Activated T-cell treated with anti-CD3 and anti-CD28 coated beads for 4 hours (primary cell): ENCODE measurements around the gene KIAA1958.
"Not testable (repeated sequence)": the region's sequence is repeated elsewhere in the genome, so short reads cannot be mapped to it uniquely, and the experiment has no call there.

Experiments
- DNase-seq: peaks from one replicate; pipeline ENCODE4 v3.0.0-alpha.2; 2020

KIAA1958 gene

DNA sequence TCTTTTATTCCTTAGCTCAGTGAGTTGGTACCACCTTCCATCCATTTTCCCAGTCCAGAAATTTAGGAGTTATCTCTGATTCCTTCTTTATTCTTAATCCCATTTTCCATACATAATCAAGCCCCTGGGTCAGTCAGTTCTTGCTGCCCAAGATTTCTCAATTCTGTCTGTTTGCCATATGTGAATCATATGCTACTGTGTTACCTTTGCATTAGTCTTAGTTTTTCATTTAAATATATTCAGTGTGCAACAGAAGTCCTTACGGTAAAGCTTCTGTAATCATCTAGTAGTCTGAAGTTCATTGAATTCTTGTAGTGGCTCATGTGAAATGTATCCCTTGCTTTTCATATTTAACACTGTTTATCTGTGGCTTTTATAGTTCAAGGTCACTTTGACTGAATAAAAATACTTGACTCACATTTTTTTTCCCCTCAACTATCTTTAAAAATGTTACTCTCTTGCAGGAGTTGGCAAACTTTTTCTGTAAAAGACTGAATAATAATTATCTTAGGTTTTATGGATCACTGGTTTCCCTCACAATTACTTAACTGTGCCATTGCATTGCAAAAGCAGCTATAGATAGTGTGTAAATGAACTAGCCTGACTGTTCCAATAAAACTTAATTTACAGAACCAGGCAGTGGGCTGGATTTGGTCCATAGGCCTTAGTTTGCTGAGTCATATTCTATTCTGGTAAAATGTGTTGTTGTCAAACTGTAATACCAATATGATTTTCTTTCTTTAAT lies 6.9 kb downstream of the KIAA1958 start:
- no peak for DNase-seq

DNA sequence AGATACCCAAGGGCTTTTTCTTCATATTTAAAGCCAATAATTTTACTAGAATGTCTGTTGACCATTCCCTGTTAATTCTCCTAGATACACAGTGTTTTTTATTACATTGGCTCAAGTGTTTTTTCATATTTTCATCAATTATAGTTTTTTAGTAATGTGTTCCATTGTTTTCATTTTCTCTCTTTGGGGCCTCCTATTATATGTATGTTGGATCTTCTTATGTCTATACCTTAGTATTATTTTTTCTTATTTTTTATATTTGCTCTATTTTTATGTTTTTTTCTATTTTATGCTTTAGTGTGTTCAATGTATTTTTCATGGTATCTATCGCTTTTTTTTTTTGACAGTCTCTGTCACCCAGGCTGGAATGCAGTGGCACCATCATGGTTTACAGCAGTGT lies 7.5 kb downstream of the KIAA1958 start:
- no peak for DNase-seq

DNA sequence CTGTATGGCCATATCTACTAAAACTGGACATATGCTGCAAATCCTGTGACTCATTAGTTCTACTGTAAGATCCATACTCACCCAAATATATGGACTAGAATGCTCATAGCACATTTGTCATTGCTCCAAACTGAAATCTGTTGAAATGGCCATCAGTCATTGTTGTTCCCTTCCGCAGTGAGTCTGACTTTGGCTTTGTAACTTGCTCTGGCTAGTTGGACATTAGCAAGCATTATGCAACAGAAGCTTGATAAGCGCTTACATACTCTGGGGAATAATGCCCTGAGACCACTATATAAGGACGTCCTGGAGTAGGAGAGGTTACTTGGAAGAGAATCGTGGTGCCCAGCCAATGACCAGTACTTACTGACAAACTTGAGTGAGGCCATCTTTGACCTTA lies 9.0 kb downstream of the KIAA1958 start:
- DNase-seq = no peak

DNA sequence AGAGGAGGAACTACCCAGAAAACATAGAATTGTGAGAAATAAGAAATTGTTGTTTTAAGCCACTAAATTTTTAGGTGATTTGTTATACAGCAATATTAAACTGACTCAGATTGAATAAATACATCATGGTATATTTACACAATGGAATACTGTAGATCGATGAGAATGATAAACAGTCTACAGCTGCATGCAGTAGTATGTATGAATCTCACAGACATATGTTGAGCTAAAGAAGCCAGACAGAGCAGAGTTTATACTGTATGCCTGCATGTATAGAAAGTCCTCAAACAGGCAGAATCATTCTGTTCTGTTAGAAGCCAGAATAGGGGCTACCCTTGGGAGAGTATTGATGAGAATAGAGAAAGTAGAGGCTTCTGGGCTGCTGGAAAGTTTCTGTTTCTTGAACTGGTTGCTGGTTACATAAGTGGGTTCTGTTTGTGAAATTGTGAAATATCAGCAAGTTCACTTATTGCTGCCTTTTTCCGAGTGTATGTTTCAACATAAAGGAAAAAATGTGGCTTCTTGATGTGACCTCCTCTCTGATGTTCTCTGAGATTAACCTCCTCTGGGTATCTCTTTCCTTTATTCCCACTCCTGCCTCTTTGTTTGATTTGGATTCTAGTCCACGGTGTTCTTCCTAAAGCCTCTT lies 9.6 kb downstream of the KIAA1958 start:
- DNase-seq = no peak

DNA sequence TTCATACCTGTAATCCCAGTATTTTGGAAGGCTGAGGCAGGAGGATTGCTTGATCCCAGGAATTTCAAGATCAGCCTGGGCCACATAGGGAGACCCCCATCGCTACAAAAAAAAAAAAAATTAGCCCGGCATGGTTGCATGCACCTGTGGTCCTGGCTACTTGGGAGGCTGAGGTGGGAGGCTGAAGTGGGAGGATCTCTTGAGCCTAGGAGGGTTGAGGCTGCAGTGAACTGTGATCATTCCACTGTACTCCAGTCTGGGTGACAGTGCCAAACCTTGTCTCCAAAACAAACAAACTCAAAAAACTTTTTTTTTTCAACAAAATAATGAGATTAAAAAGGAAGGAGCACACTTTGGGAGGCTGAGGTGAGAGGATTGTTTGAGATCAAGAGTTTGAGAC lies 14.2 kb downstream of the KIAA1958 start:
- DNase-seq = no peak

DNA sequence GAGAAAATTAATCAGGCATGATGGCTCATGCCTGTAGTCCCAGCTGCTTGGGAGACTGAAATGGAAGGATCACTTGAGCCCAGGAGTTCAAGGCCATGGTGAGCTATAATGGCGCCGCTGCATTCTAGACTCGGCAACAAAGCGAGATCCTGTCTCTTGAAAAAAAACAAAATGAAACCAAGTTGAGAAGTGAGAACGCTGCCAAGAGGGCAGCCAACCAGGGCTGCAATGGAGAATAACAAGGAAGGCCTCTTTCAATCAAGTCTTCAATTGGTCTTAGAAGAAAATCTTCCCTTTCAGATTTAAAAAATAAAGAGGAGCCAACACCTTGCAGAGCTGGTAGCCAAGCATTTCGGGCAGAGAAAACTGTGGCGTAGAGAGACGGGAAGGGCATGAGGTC lies 14.7 kb downstream of the KIAA1958 start:
- no peak for DNase-seq

DNA sequence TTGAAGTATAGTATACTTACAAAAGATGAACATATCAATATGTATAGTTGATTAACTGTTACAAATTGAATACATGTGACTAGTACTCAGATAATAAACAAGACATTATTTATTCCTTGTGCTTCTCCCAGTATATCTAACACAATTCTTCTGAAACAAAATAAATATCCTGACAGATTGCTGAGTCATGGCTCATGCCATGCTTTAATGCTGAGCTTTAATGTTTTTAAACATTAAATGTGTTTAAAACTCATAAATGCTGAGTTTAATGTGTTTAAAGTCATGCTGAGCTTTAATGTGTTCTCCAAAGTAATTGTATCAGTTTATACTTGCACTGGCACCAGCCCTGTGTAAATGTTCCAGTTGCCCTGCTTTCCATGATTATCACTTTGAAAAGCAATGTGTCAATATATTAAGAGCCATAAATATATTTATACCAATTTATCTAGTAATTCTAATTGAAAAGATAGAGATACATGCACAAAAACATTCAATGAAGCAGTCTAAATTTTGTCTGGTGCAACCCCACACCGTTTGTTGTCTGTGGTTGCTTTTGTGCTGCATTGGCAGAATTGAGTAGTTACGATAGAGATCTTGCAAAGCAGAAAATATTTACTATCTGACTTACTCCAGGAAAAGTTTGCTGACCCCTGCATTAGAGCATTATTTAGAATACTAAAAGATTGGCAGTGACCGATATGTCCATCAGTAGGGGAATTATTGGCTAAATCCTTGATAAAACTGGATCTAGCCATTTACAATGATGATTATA lies 15.7 kb downstream of the KIAA1958 start:
- DNase-seq = no peak

DNA sequence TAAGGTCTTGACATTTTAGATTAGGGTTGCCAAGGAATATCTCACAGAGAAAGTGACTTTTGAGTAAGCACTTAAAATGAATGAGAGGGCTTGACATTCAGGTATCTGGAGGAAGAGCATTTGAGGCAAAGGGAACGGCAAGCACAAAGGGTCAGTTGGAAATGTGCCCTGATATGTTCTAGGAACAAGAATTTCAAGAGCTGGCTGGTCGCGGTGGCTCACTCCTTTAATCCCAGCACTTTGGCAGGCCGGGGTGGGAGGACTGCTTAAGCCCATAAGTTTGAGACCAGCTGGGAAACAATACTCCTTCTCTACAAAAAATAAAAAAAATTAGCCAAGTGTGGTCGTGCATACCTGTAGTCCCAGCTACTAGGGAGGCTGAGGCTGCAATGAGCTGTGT lies 16.5 kb downstream of the KIAA1958 start:
- DNase-seq = no peak

DNA sequence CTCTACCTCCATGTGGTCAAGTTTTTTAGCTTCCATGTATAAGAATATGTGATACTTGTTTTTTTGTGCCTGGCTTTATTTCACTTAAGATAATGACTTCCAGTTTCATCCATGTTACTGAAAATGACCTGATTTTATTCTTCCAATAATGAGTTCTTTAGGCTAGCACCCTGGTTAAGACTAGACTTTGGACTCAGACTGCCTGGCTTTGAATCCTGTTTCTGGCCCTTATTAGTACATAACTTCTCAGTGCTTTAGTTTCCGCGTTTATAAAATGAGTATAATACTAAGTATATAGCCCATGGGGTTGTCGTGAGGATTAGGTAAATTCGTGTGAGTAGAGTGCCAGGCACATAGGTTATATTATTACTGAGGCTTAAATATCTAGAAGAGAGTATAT lies 18.5 kb downstream of the KIAA1958 start:
- DNase-seq = no peak

DNA sequence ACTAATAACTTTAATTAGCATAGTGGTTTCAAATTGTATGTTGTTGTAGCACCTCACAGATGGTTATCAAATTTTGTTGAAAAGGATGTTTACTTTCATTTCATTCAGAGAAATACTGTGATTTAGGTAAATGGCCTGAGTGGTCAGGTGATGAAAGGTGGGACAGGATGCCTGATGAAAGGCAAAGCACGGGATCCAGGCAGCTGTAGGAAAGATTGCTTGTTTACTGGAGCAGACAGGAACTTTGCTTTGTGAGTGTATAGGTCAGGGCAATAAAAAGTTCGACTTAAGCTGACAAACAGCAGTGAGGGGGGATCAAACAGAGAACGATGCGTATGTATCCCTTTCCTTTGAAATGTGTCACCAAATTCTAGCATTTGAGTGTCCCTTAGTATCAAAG lies 19.0 kb downstream of the KIAA1958 start:
- no peak for DNase-seq

DNA sequence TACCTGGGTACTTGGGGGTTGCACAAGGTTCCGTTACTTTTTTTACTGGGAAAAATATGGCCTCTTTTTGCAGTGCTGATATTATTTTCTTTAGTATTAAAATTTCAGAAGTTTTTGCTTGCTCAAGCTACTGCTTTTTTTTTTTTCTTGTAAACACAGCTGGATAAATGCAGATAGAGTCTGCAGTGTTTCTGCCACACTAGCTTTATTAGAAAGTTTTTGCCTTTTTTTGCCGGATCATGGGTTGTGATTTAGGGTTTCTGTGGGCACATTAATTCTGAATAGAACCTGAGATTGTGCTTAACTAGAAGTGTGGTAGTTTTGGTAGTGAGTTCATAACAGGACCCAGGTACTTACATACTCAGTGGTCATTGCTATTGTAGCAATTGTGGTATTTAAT lies 19.9 kb downstream of the KIAA1958 start:
- DNase-seq = no peak

DNA sequence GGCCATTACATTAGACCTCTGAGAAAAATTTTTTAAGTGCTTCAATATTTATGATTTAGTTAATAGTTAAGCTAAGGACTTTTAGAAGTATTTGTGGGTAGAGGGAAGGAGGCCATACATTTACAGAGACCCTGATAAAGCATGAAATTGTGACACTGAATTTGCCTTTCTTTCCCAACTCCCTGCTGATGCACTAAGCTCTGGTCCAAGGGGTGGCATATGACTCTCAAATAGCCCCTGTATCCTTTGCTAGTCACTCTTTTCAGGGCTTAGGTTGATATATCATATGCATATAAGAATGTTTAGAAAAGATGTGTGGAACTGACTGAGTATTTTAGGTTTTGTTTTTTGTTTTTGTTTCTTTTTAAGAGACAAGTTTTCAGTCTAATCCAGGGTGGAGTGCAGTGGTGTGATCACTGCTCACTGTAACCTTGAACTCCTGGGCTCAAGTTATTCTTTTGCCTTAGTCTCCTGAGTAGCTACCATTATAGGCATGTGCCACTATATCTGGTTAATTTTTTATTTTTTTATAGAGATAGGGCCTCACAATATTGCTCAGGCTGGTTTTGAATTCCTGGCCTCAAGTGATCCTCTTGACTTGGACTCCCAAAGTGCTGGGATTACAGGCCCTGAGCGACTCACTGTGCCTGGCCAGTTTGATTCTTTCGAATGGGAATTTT lies 20.5 kb downstream of the KIAA1958 start:
- DNase-seq = no peak

DNA sequence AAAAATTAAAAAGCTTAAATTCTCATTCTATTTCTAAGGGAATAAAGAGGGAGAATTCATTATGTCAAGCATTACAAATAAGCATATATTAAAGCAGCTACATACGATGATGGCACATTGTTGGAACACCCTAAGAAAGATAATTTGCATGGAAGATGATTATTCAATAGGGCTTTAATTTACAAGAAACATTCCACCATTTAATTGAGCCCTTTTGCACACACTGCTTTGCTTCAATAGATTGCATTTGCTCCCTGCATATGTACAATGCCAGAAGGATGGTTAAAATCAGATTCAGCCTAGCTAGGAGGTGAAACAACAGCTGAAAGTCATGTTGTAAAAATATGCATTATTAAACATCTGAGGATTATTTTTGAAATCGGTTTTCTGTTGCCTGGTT lies 21.8 kb downstream of the KIAA1958 start:
- DNase-seq = no peak

DNA sequence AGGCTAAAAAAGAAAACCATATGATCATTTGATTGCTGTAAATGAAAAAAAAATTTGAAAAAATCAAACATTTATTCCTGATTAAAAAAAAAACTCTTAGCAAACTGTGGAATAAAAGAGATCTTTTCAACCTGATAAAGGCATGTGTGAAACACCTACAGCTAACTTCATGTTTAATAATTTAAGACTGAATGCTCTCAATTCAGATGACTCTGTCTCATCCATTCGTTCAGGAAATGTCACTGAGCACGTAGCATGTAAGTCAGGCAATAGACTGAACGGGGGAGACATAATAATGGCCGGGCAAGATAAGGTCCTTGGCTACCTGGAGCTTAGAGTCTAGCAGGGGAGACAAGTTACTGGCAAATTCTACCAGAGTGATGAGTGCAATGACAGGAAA lies 25.8 kb downstream of the KIAA1958 start:
- DNase-seq = not testable (repeated sequence)

DNA sequence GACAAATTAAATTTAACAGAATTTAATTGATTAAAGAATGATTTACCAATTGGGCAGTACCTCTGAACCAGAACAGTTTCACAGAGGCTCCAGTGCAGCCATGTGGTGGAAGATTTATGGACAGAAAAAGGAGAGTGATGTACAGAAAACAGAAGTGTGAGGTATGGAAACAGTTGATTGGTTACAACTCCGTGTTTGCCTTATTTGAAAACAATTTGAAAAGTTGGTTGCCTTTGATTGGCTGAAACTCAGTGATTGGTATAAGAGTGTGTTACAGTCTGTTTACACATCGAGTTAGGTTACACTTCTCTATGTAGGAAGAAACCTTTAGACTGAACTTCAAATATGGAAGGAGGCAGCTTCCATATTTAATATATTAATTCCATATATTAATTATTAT lies 30.1 kb downstream of the KIAA1958 start:
- no peak for DNase-seq

DNA sequence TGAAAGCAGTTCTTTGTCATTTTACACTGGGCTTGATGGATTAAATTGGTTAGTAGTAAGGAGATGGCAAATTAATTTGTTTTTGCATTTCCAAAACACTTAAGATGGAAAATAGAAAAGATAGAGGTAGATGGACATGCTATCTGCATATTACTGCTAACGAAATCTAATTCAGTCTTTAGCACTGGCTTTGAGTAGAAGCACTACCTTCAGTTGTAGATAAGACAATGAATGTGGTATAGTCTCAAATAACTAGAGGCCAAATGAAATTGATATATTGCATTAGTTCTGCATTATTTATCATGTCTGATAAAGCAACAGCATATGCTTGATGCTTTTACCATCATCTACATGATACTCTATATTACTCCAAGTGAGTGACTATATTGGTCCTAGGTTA lies 33.4 kb downstream of the KIAA1958 start:
- no peak for DNase-seq

DNA sequence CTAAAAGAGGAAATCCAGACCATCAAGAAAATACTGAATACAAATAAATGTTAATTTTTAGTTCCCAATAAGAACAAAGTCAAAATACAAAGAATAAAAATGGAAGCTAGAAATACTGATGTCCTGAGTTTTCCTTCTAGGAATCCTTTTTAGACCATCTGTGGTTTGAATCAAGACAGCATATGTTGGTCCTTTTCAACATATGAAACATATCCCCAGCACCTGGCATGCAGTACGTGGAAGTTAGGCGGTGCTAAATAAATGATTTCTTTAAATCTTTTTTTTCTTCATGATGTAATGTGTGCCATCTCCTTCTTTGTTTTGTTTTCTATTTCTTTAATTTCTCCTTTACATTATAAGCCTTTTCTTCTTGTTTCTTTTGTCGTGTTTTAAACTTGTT lies 34.0 kb downstream of the KIAA1958 start:
- DNase-seq = no peak

DNA sequence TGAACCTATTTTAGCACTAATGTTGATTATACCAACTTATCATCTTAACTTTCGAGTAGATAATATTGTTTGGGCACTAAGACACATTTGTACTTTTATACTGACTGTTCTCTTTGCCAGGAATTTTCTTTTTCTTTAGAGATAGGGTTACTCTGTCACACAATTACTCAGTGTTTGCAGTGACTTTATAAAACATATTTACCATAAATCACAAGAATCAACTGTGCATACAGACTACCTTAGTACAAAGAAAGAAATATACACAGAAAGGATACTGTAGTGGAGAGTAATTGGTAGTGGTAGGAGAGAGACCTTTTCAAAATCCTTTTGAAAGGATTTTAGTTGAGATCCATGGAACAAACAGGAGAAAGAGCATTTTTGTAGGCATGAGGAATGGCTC lies 40.3 kb downstream of the KIAA1958 start:
- DNase-seq = no peak

DNA sequence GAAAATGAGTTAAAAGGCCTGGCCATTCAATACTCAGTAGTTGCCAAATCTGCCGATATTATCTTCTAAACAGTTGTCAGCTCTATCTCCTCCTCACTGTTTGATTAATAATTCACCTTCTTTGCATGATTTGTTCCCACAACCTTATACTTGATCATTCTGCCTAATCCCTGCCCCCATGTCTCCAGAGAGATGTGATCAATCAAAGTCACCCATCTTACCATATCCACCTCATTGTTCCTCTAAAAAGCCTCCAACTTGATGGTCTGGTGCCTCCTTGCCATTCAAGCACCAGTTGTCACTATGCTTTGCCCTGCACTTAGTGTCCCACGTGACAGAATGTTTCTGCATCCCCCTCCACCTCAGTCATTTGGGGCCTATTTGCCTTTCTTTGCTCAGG lies 41.3 kb downstream of the KIAA1958 start:
- no peak for DNase-seq

DNA sequence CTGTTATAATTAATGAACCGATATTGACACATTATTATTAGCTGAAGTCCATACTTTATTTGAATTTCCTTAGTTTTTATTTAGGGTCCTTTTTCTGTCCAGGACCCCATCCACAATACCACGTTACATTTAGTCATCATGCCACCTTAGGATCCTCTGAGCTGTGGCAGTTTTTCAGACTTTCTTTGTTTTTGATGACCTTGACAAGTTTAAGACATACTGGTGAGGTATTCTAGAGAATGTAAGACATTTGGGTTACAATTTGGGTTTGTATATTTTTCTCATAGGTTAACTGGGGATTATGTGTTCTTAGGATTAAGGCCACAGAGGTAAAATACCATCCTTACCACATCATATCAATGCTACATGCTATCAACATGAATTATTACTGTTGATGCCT lies 42.7 kb downstream of the KIAA1958 start:
- no peak for DNase-seq

DNA sequence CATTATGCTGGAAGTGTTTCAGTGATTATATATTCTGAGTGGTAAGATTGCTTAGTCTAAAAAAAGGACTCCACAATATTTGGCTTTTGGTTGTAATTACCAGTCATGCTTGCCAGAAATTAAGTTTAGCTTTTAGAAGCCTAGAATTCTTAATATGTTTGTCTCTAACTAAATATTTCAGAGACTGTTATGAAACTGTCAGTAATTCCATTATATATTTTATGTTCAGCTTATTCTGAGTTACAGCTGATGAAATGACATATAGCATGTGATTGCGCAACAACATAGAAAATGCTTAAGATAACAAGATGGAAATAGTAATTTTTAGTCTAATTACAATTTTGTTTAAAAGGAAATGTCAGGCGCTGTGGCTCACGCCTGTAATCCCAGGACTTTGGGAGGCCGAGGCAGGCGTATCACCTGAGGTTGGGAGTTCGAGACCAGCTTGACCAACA lies 44.2 kb downstream of the KIAA1958 start:
- no peak for DNase-seq

DNA sequence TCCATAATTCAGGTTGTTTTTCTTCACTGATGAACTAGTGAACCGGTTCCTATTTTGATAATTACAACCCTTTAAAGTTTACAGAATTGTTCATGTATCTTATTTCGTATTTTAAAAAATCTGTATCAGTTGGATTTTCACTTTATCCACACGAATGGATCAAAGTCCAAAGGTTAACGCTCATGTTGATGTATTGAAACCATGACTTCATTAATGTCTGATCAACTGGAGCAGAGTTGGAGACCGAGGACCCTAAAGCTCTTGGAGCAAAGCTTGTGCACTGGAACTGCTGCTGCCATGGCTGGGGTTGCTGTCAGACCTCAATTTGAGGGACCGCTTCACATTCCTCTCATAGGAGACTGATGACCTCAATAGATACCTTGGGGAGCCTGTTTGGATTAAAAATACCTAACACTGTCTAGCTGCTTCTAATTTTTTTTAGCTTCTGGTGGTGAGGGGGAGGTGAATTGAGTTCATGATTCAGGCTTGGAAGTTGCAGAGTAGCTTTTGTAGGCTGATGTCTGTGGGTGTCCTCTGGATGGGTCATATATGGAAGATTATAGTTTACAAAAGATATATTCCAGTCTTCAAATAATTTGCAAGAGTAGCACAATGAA lies 45.1 kb downstream of the KIAA1958 start:
- DNase-seq = no peak

DNA sequence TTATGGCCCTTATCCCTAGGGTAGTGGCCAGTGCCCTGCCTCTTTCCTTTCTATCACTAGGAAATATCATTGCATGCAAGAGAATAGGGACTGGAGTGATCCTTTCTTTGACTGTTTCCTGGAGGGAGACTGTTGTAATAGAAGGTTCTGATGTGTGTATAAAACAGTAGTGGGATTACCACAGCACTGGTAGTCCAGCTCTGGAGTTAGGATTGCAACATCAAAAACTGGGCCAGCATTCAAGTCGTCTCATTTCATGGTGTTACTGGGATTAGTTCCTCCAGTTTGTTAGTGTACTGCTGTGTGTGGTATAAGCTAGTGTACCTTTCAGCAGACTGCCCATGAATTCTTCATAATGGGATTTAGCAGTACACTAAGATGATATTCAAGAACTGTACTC lies 45.8 kb downstream of the KIAA1958 start:
- no peak for DNase-seq
